Left forelimb (tissue), 1 donor: ENCODE results near the gene EIF4E1B.

Experiments
- DNase-seq: peaks from one replicate; pipeline ENCODE4 v3.0.0-alpha.2; 2018; ENCODE audit warnings: low spot score

The EIF4E1B gene

GRCh38 chr5:176692326-176692725 is 61.9 kb downstream of the EIF4E1B start:
- no peak for DNase-seq

- no peak for DNase-seq
Observed at GRCh38 chr5:176692839-176693476, 62.5 kb downstream of the EIF4E1B start.

GRCh38 chr5:176693477-176693851 is 63.0 kb downstream of the EIF4E1B start:
- DNase-seq: no peak

GRCh38 chr5:176694146-176694545 is 63.7 kb downstream of the EIF4E1B start:
- no peak for DNase-seq

GRCh38 chr5:176694631-176695030 is 64.2 kb downstream of the EIF4E1B start:
- DNase-seq: no peak

- DNase-seq: no peak
Observed at GRCh38 chr5:176695073-176695472, 64.6 kb downstream of the EIF4E1B start.
